Glutamatergic neuron (in vitro differentiated cells): ENCODE data around the gene CSGALNACT2. TPM values are rescaled to one million over a fixed set of nuclear protein-coding genes. Genes with fewer than 3 reads are reported as not detected.

Source experiments
- DNase-seq: peaks from one replicate; pipeline ENCODE4 v3.0.0; 2022
- H3K27ac Mint-ChIP-seq: one replicate; pipeline ENCODE4 v1.8.0; 2020; ENCODE audit warnings: mild to moderate bottlenecking, mixed read lengths, inconsistent platforms; ENCODE audit not compliant: unreplicated experiment
- H3K27me3 Mint-ChIP-seq: one replicate; pipeline ENCODE4 v1.8.0; 2020; ENCODE audit warnings: mild to moderate bottlenecking, moderate library complexity, mixed read lengths, inconsistent platforms; ENCODE audit not compliant: unreplicated experiment
- H3K36me3 Mint-ChIP-seq: one replicate; pipeline ENCODE4 v1.8.0; 2020; ENCODE audit warnings: mild to moderate bottlenecking, mixed read lengths, inconsistent platforms; ENCODE audit not compliant: unreplicated experiment
- H3K4me1 Mint-ChIP-seq: one replicate; pipeline ENCODE4 v1.8.0; 2020; ENCODE audit warnings: mild to moderate bottlenecking, low read depth, mixed read lengths, inconsistent platforms; ENCODE audit not compliant: unreplicated experiment
- H3K4me3 Mint-ChIP-seq: one replicate; pipeline ENCODE4 v1.8.0; 2020; ENCODE audit warnings: mild to moderate bottlenecking, mixed read lengths, inconsistent platforms; ENCODE audit not compliant: unreplicated experiment
- H3K9me3 Mint-ChIP-seq: one replicate; pipeline ENCODE4 v1.8.0; 2020; ENCODE audit warnings: mild to moderate bottlenecking, moderate library complexity, mixed read lengths, inconsistent platforms; ENCODE audit not compliant: unreplicated experiment
- total RNA-seq: library from RNA; stranded (reverse); fragmentation: NEBNext Ultra II Directional; extraction: Animal tissue kit (Norgen Biotek cat#: 25700); gene quantifications from one replicate; pipeline ENCODE4 v1.2.1, GENCODE V29; 2021; ENCODE audit not compliant: unreplicated experiment
- TF ChIP-seq, protein P1 (sequence below): fragments of 200-600 bp; sonication (generic); IDR thresholded peaks from one replicate; pipeline ENCODE4 v1.5.0; 2021; ENCODE audit not compliant: partially characterized antibody, unreplicated experiment

CSGALNACT2 gene
- total RNA-seq, 1 donor from 2014 or later: 28.3 TPM

DNA sequence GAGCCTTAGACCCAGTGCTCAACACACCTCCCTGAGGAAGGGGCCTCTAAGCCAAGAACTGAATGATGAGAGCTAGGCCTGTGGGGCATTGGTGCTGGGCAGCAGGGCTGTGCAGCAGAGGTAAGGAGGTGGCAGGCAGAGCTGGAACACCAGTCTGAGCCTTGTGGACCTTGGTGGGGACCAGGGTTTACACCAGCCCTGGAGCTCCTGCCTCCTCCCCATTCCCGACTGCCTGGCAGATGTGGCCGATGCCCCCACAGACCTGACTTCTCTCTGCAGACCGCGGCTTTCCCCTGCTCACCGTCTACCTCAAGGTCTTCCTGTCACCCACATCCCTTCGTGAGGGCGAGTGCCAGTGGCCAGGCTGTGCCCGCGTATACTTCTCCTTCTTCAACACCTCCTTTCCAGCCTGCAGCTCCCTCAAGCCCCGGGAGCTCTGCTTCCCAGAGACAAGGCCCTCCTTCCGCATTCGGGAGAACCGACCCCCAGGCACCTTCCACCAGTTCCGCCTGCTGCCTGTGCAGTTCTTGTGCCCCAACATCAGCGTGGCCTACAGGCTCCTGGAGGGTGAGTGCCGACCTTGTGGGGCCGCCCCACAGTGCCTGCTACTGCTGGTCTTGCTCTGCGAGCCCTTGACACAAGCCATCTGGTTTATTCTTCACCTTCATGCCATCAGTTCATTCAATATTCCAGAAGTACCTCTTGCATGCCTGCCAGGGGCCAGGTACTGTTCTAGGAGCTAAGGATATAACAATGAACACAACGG, 36.0 kb upstream of the CSGALNACT2 start:
- Mint-ChIP-seq H3K27ac (no peak overlapping the region), H3K9me3 (peaks cover 9% of the 10 kb centered on the region)

GRCh38 chr10:43105102-43105955, 32.9 kb upstream of the CSGALNACT2 start:
- H3K4me1 Mint-ChIP-seq: no peaks in the 10 kb centered on the region
- no peaks in the 10 kb centered on the region for H3K36me3 Mint-ChIP-seq
- H3K27ac Mint-ChIP-seq: no peak overlapping the region
- DNase-seq: peak; percentile 86
- H3K27me3 Mint-ChIP-seq: peaks cover 11% of the 10 kb centered on the region
- peak overlapping the region; percentile 78 for H3K4me3 Mint-ChIP-seq
- TF ChIP-seq, protein P1, sequence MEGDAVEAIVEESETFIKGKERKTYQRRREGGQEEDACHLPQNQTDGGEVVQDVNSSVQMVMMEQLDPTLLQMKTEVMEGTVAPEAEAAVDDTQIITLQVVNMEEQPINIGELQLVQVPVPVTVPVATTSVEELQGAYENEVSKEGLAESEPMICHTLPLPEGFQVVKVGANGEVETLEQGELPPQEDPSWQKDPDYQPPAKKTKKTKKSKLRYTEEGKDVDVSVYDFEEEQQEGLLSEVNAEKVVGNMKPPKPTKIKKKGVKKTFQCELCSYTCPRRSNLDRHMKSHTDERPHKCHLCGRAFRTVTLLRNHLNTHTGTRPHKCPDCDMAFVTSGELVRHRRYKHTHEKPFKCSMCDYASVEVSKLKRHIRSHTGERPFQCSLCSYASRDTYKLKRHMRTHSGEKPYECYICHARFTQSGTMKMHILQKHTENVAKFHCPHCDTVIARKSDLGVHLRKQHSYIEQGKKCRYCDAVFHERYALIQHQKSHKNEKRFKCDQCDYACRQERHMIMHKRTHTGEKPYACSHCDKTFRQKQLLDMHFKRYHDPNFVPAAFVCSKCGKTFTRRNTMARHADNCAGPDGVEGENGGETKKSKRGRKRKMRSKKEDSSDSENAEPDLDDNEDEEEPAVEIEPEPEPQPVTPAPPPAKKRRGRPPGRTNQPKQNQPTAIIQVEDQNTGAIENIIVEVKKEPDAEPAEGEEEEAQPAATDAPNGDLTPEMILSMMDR: peak; percentile 99
- peaks cover 12% of the 10 kb centered on the region for H3K9me3 Mint-ChIP-seq

More for the DNA sequence above, 36.0 kb upstream of the CSGALNACT2 start:
- H3K4me3 Mint-ChIP-seq: no peak overlapping the region
- TF ChIP-seq, protein P1: no peak
- DNase-seq: no peak
- no peaks in the 10 kb centered on the region for H3K36me3 Mint-ChIP-seq
- H3K4me1 Mint-ChIP-seq: no peaks in the 10 kb centered on the region
- H3K27me3 Mint-ChIP-seq: peaks cover 9% of the 10 kb centered on the region

GRCh38 chr10:43105956-43106229, 32.4 kb upstream of the CSGALNACT2 start:
- Mint-ChIP-seq H3K36me3 (no peaks in the 10 kb centered on the region), H3K4me1 (no peaks in the 10 kb centered on the region), H3K27me3 (peaks cover 11% of the 10 kb centered on the region), H3K9me3 (peaks cover 12% of the 10 kb centered on the region), H3K27ac (no peak overlapping the region), H3K4me3 (no peak overlapping the region)
- TF ChIP-seq, protein P1: no peak
- no peak for DNase-seq

DNA sequence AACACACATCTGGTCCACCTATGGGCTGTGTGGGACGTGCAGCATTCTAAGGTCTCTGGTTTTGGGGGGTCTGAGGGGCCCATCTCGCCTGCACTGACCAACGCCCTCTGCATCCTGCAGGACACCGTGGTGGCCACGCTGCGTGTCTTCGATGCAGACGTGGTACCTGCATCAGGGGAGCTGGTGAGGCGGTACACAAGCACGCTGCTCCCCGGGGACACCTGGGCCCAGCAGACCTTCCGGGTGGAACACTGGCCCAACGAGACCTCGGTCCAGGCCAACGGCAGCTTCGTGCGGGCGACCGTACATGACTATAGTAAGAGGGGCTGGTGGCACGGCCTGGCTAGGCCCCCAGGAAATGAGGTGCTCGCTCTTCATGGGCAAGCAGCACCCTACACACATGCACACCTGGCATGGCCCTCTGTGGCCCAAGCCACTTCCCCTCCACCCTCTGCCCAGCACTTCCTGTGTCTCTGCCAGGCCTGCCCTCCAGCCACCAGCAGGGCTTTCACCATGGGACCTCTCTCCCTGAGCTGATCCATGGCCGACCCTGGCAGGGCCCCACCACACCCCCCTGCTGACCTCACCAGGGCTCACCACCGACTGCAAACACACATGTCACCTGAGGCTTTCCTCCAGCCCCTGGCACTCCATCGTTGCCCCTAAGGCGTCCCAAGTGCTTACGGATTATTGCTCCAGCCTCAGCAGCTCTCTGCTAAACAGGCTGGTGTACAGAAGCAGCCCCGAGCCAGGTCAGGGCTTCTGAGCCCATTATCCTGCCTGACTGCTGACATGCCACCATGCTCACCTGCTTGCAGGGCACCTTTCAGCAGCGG, 31.8 kb upstream of the CSGALNACT2 start:
- Mint-ChIP-seq H3K27ac (peak overlapping the region; percentile 15), H3K4me3 (no peak overlapping the region), H3K36me3 (no peaks in the 10 kb centered on the region), H3K27me3 (peaks cover 11% of the 10 kb centered on the region), H3K9me3 (peaks cover 12% of the 10 kb centered on the region), H3K4me1 (no peaks in the 10 kb centered on the region)
- TF ChIP-seq, protein P1: no peak
- no peak for DNase-seq
